MM.1S (cell line): ENCODE measurements around the gene ARHGAP32.

ENCODE experiments used
- DNase-seq: peaks from one replicate; pipeline ENCODE4 v3.0.0-alpha.2; 2015
- H2AFZ ChIP-seq: fragments of 300-600 bp; sonication (generic); 2 replicates; pipeline ENCODE4 v1.6.0; 2016; ENCODE audit warnings: antibody characterized with exemption, low read length
- H3F3A ChIP-seq: fragments of 300-600 bp; sonication (generic); 2 replicates; pipeline ENCODE4 v1.6.1; 2016; ENCODE audit warnings: mild to moderate bottlenecking, antibody characterized with exemption, low read length, moderate library complexity, mixed read lengths; ENCODE audit not compliant: insufficient read depth
- H3K27ac ChIP-seq: fragments of 300-600 bp; sonication (generic); 2 replicates; pipeline ENCODE4 v1.5.1; 2016; ENCODE audit warnings: mild to moderate bottlenecking, low read length
- H3K27me3 ChIP-seq: fragments of 300-600 bp; sonication (generic); replicated peaks from 2 replicates; pipeline ENCODE4 v1.6.0; 2016; ENCODE audit warnings: low read length; ENCODE audit not compliant: insufficient read depth
- H3K36me3 ChIP-seq: fragments of 300-600 bp; sonication (generic); replicated peaks from 2 replicates; pipeline ENCODE4 v1.6.1; 2016; ENCODE audit warnings: mild to moderate bottlenecking, low read length, mixed read lengths; ENCODE audit not compliant: insufficient read depth
- H3K4me1 ChIP-seq: fragments of 300-600 bp; sonication (generic); 2 replicates; pipeline ENCODE4 v1.6.1; 2016; ENCODE audit warnings: low read length, mixed read lengths
- H3K4me2 ChIP-seq: fragments of 300-600 bp; sonication (generic); 2 replicates; pipeline ENCODE4 v1.6.0; 2016; ENCODE audit warnings: low read depth, low read length
- H3K4me3 ChIP-seq: fragments of 300-600 bp; sonication (generic); 2 replicates; pipeline ENCODE4 v1.5.1; 2016; ENCODE audit warnings: low read length, mixed read lengths
- H3K79me2 ChIP-seq: fragments of 300-600 bp; sonication (generic); 2 replicates; pipeline ENCODE4 v1.6.1; 2016; ENCODE audit warnings: mixed run types, low read length, mixed read lengths
- H3K9ac ChIP-seq: fragments of 300-600 bp; sonication (generic); 2 replicates; pipeline ENCODE4 v1.6.1; 2016; ENCODE audit warnings: low read length, mixed read lengths
- H3K9me2 ChIP-seq: fragments of 300-600 bp; sonication (generic); replicated peaks from 2 replicates; pipeline ENCODE4 v1.6.1; 2016; ENCODE audit warnings: mild to moderate bottlenecking, low read length, mixed read lengths; ENCODE audit not compliant: insufficient read depth
- H3K9me3 ChIP-seq: fragments of 300-600 bp; sonication (generic); replicated peaks from 2 replicates; pipeline ENCODE4 v1.6.1; 2016; ENCODE audit warnings: mild to moderate bottlenecking, low read length, mixed read lengths; ENCODE audit not compliant: insufficient read depth
- H4K20me1 ChIP-seq: fragments of 300-600 bp; sonication (generic); 2 replicates; pipeline ENCODE4 v1.6.1; 2016; ENCODE audit warnings: mild to moderate bottlenecking, low read length, moderate library complexity, mixed read lengths; ENCODE audit not compliant: insufficient read depth
- EZH2 ChIP-seq: fragments of 300-600 bp; sonication (generic); optimal IDR thresholded peaks from 2 replicates; pipeline ENCODE3; 2017; ENCODE audit warnings: low read depth, mild to moderate bottlenecking, antibody characterized with exemption, low read length, mixed read lengths
- EZH2phosphoT487 ChIP-seq: fragments of 300-600 bp; sonication (generic); IDR thresholded peaks from 2 replicates; pipeline ENCODE4 v1.6.1; 2018; ENCODE audit warnings: antibody characterized with exemption, low read length
- TF ChIP-seq, protein P1 (sequence below): fragments of 300-600 bp; sonication (generic); IDR thresholded peaks from 2 replicates; pipeline ENCODE4 v1.5.1; 2016; ENCODE audit warnings: antibody characterized with exemption, low read length, mixed read lengths

ARHGAP32 gene

DNA sequence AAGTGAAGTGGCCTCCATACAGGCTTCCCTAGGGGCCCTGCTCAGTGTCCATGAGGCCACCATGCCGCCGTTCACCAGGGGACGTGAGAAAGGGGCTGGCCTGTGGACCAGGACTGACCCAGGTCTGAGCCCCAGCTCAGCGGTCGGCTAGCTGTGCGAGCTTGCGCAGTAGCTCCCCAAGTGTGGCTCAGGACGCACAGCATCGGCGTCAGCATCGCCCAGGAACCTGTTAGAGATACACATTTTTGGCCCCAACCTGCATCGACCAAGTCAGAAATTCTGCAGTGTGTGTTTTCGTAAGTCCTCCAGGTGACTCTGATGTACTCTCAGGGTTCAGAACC is 249.9 kb downstream of the ARHGAP32 start:
- no peaks in the 10 kb centered on the region for H3K9me2 ChIP-seq
- no peak overlapping the region for H3K4me2 ChIP-seq
- no peaks in the 10 kb centered on the region for H3K9me3 ChIP-seq
- H3F3A ChIP-seq, result no peaks in the 10 kb centered on the region; the same call in 1 of the 2 replicates
- no peak overlapping the region for H3K4me3 ChIP-seq
- no peak overlapping the region for H3K27ac ChIP-seq
- H3K9ac ChIP-seq, result no peak overlapping the region
- no peaks in the 10 kb centered on the region for H4K20me1 ChIP-seq
- TF ChIP-seq EZH2phosphoT487, result no peak
- TF ChIP-seq, protein P1, sequence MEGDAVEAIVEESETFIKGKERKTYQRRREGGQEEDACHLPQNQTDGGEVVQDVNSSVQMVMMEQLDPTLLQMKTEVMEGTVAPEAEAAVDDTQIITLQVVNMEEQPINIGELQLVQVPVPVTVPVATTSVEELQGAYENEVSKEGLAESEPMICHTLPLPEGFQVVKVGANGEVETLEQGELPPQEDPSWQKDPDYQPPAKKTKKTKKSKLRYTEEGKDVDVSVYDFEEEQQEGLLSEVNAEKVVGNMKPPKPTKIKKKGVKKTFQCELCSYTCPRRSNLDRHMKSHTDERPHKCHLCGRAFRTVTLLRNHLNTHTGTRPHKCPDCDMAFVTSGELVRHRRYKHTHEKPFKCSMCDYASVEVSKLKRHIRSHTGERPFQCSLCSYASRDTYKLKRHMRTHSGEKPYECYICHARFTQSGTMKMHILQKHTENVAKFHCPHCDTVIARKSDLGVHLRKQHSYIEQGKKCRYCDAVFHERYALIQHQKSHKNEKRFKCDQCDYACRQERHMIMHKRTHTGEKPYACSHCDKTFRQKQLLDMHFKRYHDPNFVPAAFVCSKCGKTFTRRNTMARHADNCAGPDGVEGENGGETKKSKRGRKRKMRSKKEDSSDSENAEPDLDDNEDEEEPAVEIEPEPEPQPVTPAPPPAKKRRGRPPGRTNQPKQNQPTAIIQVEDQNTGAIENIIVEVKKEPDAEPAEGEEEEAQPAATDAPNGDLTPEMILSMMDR, result no peak
- no peak for TF ChIP-seq EZH2
- no peaks in the 10 kb centered on the region for H3K79me2 ChIP-seq
- H3K4me1 ChIP-seq, result no peaks in the 10 kb centered on the region
- no peaks in the 10 kb centered on the region; the same call in 1 of the 2 replicates for H3K27me3 ChIP-seq
- H3K36me3 ChIP-seq, result no peaks in the 10 kb centered on the region
- DNase-seq, result no peak
- no peak overlapping the region for H2AFZ ChIP-seq

DNA sequence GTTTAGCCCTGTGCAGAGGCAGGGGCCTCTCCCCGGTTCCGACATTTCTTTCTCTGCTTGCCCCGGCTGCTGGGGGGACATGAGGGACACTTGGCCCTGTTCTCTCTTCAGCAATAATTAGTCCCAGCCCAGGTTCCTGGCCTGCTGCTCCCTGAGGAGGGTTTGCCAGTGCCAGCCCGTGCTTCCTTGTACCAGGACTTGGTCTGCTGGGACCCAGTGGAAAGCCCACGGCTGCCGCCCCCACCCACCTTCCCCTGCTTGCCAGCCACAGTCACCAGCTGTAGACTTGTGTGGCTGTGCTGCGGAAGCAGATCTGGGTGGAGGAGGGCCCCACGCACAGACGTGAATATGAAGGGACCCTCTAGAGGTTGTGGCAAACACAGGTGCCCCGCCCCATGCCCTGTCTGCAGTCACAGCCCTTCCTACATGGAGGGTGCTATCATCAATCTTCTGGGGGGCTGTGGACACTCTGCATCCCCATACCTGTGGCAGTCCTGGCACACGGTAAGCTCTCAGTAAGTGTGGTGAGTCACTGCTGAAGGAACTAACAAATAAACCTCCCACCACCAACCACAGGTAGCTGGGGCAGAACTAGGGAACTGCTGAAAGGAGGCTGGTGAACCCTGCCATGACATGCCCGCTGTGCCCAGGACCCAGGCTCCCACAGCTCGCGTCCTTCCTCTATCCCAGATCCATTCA is 250.4 kb downstream of the ARHGAP32 start:
- no peak overlapping the region for H2AFZ ChIP-seq
- TF ChIP-seq EZH2 (no peak), EZH2phosphoT487 (no peak)
- TF ChIP-seq, protein P1, result no peak
- H3K4me1 ChIP-seq, result no peaks in the 10 kb centered on the region
- H3K4me3 ChIP-seq, result no peak overlapping the region
- no peaks in the 10 kb centered on the region; the same call in 1 of the 2 replicates for H3K27me3 ChIP-seq
- H3K27ac ChIP-seq, result no peak overlapping the region
- no peaks in the 10 kb centered on the region for H4K20me1 ChIP-seq
- no peaks in the 10 kb centered on the region for H3K36me3 ChIP-seq
- H3K9ac ChIP-seq, result no peak overlapping the region
- H3K9me2 ChIP-seq, result no peaks in the 10 kb centered on the region
- no peaks in the 10 kb centered on the region; the same call in 1 of the 2 replicates for H3F3A ChIP-seq
- H3K4me2 ChIP-seq, result no peak overlapping the region
- H3K79me2 ChIP-seq, result no peaks in the 10 kb centered on the region
- no peaks in the 10 kb centered on the region for H3K9me3 ChIP-seq
- no peak for DNase-seq

DNA sequence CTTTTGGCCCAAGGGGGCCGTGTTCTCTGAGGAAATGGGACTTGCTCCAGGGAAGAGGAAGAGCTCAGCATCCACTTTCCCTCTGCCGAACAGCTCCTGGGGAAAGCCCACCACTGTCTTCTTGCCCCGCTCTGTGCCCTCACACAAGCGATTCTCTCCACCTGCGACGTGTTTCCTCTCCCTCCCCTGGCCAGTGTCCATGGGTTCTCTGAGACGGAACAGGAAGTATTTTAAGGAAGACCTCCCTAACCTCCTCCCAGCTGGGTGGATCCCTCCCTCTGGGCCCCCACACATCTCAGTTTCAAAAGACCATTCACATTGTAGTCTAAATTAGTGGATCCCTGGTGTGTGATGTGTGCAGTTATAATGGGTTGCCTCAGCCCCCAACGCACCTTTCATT is 251.0 kb downstream of the ARHGAP32 start:
- H3K4me1 ChIP-seq, result no peaks in the 10 kb centered on the region
- H3K9me2 ChIP-seq, result no peaks in the 10 kb centered on the region
- no peak overlapping the region for H3K4me3 ChIP-seq
- H2AFZ ChIP-seq, result no peak overlapping the region
- no peaks in the 10 kb centered on the region for H3K79me2 ChIP-seq
- H3K27me3 ChIP-seq, result no peaks in the 10 kb centered on the region; the same call in 1 of the 2 replicates
- no peaks in the 10 kb centered on the region for H3F3A ChIP-seq
- TF ChIP-seq EZH2 (no peak), EZH2phosphoT487 (no peak)
- TF ChIP-seq, protein P1, result no peak
- no peak overlapping the region for H3K4me2 ChIP-seq
- no peaks in the 10 kb centered on the region for H4K20me1 ChIP-seq
- no peaks in the 10 kb centered on the region for H3K36me3 ChIP-seq
- H3K27ac ChIP-seq, result no peak overlapping the region
- no peaks in the 10 kb centered on the region for H3K9me3 ChIP-seq
- no peak overlapping the region for H3K9ac ChIP-seq
- DNase-seq, result no peak
